ENCODE results near the gene CAMSAP1.

DNA sequence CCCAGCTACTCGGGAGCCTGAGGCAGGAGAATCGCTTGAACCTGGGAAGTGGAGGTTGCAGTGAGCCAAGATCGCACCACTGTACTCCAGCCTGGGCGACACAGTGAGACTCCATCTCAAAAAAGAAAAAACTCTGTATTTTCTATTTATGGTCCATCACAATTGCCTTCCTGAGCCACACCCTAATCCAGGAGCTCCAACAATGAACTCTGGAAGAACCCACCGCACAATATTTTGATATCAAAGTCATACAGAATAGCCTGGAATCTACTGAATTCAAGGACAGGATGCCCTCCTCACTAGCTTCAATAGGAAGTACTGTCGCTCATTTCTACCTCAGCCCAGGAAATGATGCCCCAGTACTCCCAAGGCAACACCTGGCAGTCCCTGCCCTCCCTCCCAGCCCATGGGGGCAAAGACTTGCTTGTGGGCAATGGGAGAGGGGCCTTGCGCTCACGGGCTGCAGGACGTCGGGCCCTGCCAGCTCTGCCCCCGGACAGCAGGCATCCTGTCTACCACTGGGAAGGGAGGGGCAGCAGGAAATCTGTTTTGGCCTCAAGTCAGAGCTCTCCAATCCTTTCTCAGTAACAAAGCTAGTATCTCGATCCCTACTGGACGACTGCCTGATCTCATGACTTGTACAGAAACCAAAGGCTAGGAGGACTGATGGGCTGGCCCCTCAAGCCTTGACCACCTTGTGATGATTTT is 34.1 kb upstream of the CAMSAP1 start:
- TF ChIP-seq, protein P1, sequence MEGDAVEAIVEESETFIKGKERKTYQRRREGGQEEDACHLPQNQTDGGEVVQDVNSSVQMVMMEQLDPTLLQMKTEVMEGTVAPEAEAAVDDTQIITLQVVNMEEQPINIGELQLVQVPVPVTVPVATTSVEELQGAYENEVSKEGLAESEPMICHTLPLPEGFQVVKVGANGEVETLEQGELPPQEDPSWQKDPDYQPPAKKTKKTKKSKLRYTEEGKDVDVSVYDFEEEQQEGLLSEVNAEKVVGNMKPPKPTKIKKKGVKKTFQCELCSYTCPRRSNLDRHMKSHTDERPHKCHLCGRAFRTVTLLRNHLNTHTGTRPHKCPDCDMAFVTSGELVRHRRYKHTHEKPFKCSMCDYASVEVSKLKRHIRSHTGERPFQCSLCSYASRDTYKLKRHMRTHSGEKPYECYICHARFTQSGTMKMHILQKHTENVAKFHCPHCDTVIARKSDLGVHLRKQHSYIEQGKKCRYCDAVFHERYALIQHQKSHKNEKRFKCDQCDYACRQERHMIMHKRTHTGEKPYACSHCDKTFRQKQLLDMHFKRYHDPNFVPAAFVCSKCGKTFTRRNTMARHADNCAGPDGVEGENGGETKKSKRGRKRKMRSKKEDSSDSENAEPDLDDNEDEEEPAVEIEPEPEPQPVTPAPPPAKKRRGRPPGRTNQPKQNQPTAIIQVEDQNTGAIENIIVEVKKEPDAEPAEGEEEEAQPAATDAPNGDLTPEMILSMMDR (IDR thresholded peaks at IDR 0.05; ENCODE audit: borderline replicate concordance, extremely low read depth, low read length, poor library complexity, severe bottlenecking) = no peak
- no peak for TF ChIP-seq EZH2 (IDR thresholded peaks at IDR 0.05; ENCODE audit: borderline replicate concordance, low read depth, low read length, severe bottlenecking)
